GM18867 (cell line): ENCODE results near the gene TSPAN10.
A peak's percentile ranks its signal among the peaks of the same experiment; 100 is the strongest.

ENCODE experiments used
- ATAC-seq: cut with Tn5 transposase; IDR thresholded peaks from one replicate; pipeline ENCODE4 v1.9.1; 2021; ENCODE audit warnings: mild to moderate bottlenecking, moderate library complexity; ENCODE audit not compliant: unreplicated experiment

Gene TSPAN10

GRCh38 chr17:81631482-81631881, 5.5 kb upstream of the TSPAN10 start:
- no peak for ATAC-seq

DNA sequence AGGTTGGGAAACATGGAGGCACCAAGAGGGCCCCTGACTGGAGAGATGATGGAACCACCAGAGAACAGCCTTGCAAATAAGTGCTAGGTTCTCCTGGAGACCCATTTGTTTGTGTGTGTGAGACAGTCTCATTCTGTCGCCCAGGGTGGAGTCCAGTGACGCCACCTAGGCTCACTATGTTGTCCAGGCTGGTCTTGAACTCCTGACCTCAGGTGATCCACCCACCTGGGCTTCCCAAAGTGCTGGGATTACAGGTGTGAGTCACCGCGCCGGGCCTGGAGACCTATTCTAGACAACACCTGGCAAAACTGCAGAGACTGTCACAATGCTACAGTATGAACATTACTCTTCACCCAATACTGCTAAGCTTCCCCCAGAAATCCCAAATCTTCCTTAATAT, 1.6 kb upstream of the TSPAN10 start:
- no peak for ATAC-seq

DNA sequence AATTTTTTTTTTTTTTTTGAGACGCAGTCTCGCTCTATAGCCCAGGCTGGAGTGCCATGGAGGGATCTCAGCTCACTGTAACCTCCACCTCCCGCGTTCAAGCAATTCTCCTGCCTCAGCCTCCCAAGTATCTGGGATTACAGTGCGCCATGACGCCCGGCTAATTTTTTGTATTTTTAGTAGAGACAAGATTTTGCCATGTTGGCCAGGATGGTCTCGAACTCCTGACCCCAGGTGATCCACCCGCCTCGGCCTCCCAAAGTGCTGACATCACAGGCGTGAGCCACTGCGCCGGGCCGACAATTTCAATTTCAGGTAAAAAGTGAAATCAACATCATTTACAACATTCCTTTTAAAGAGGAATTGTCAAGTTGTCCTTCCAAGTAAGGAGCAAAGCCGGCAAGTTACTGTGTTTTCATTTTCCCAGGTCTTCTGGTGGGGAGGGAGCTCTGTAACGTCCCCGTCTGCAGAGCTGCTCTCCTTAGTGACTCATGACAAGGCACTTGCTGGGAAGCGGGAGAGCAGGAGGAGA, 957 bp upstream of the TSPAN10 start:
- ATAC-seq = peak; percentile 10

- ATAC-seq = no peak
Measured at GRCh38 chr17:81638683-81639082, 1.7 kb downstream of the TSPAN10 start.

DNA sequence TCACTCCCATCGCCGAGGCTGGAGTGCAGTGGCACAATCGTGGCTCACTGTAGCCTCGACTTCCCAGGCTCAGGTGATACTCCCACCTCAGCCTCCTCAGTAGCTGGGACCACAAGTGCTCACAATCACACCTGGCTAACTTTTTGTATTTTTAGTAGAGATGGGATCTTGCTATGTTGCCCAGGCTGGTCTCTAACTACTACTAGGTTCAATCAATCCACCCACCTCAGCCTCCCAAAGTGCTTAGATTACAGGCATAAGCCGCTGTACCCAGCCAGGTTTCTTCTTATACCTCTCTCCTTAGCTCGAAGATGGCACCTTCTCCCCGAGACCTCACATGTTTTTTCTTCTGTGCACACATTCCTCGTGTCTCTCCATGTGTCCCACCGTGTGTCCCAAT, 3.0 kb downstream of the TSPAN10 start:
- ATAC-seq = no peak

DNA sequence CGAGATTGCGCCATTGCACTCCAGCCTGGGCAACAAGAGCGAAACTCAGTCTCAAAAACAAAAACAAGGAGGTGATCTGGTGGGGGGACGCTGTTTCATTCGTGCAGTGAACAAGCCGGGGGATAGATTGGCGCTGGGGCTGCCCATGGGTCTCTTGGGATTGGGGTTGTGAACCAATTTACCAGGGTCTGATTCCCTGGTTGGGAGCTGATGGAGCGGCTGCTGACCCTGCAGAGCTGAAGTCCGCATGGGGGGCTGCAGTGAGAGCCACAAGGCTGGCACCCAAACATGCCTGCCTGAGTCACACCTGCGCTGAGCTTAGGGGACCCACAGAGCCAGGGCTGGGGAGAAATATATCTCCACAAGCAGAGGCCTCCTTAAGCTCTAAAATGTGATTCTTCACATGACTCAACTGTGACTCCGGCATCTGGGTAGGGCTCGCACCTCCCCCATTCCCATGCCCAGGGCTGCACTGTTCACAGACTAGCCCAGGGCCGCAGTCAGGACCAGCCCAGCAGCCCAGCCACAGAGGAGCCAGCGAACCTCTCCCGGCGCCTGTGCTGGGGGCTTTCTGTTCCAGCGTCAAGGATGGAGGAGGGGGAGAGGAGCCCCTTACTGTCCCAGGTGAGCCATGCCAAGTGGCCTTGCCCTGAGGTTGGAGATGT, 5.0 kb downstream of the TSPAN10 start:
- no peak for ATAC-seq

DNA sequence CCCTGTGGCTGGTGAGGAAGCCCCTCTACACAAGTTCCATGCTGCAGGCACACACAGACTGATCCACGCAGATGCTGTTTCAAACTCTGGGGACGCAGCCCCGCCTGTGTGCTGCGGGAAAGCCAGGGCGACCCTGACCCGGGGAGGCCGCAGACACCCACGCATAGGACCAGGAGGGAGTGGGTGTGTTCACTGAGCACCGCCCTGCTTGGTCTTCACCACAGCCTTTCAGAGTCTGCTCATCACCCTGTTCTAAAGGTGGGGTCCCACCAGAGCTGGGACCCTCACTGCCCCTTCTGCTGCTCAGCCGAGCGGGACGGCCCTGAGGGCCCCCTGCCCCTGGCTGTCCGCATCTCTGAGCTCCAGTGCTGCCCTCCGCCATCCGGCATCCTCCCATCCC, 7.5 kb downstream of the TSPAN10 start:
- no peak for ATAC-seq

- ATAC-seq = no peak
Measured at GRCh38 chr17:81644976-81645952, 8.3 kb downstream of the TSPAN10 start.

DNA sequence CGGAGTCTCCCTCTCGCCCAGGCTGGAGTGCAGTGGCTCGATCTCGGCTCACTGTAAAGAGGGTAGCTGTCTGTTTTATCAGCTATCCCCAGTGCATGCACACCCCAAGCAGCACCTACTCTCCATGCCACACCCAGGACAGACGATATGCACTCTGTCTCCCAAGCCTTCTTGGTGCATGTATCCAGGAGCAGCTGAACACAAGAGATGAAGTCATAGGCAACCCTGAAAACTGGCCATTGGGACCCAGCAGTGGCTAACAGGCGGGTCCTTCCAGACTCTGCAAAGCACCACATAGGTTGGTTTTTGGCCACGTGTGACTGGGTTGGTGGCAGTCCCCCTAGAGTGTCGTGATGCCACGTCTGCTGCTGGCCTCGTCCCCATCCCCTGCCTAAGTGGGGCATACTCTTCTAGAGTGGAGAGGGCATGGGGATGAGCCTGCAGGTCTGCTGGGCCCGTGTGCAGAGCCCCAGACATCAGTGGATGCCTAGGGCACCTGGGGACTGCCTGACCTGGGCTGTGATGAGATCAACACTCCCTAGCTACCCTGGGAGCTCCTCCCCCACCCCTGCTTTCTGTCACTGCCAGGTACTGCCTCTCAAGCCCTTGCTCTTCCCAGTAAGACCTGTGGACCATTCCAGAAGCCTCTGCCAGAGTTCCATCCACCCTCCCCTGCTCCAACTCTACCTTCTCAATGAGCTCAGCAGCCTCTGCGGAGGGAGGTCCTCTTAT, 10.0 kb downstream of the TSPAN10 start:
- ATAC-seq = no peak

GRCh38 chr17:81647640-81648012, 10.6 kb downstream of the TSPAN10 start:
- ATAC-seq = no peak

DNA sequence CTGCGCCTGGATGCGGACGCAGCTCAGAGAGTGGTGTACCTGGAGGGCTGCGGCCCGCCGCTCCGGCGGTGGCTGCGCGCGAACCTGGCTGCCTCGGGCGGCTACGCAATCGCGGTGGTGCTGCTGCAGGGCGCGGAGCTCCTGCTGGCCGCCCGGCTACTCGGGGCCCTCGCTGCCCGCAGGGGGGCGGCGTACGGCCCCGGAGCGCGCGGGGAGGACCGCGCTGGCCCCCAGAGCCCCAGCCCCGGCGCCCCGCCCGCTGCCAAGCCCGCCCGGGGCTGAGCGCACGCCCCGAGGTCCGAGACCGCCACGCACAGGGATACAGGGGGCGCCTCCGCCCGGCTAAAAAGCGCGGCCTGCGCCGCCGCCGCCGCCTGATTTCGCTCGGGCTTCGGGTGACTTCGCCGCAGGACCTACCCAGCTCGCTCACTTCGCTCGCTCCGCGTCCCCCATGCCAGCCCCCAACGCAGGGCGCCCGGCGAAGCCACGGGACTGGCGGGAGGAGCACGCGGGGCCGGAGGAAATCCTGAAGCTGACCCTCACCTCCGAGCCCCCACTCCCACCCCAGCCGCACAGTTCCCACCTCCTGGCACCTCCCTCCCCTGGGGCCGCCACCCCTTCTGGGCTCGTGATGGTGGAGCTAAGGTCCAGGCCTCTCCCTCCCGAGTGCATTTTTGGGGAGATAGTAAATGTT, 11.2 kb downstream of the TSPAN10 start:
- ATAC-seq = no peak

DNA sequence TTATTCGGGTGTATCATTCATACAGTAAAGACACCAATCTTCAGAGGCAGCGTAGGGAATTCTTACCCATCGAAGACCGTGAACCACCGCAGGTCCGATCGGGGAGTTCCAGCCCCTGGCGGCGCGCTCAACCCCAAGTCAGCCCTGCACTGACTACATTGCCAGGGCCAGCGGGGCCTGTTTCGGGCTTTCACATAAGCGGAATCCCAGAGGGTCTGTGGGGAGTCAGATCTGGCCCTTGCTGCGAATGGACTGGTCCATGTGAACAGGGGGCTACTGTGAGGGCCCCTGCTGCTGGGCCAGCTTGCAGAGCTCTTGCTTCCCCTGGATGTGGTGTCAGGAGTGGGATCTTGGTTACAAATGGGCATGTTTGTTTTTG, 11.7 kb downstream of the TSPAN10 start:
- no peak for ATAC-seq

DNA sequence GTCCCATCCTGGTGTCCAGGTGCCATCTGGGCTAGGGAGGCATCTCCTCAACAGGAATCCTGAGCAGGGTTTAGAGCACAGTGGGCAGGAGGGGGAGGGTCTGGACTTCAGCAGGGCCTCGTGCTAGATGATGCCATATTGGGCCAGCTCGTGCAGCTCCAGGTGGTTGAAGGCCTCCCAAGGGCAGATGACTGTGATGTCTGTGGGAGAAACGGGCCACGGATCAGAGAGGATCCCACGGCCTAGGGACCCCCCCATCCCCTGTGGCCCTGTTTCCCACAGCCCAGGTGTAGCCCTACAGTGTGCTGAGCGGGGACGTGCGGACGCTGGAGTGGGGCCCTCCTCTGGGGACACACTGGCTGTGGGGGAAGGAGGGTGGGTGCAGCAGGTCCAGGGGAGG, 14.0 kb downstream of the TSPAN10 start:
- ATAC-seq = no peak

DNA sequence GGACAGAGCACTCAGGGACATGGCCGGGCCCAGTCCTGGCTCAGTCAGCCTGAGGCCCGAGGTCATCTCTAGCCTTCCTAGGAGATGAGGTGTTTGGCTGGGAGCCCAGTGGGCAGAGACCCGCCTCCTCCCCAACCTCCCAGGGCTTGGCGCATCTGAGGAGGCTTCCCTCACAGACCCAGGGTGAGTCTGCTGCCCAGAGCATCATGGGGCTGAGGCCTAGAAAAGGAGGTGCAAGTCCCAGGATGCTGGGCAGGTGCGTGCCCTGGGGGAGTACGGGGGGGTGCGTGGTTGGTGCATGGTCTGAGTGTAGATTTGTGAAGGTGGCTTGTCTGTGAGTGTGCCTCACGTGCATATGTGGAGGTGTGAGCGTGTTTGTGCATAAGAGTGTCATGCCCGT, 14.7 kb downstream of the TSPAN10 start:
- no peak for ATAC-seq

- ATAC-seq = no peak
Measured at GRCh38 chr17:81652906-81653771, 16.1 kb downstream of the TSPAN10 start.

- ATAC-seq = no peak
Measured at GRCh38 chr17:81655378-81656117, 18.6 kb downstream of the TSPAN10 start.

DNA sequence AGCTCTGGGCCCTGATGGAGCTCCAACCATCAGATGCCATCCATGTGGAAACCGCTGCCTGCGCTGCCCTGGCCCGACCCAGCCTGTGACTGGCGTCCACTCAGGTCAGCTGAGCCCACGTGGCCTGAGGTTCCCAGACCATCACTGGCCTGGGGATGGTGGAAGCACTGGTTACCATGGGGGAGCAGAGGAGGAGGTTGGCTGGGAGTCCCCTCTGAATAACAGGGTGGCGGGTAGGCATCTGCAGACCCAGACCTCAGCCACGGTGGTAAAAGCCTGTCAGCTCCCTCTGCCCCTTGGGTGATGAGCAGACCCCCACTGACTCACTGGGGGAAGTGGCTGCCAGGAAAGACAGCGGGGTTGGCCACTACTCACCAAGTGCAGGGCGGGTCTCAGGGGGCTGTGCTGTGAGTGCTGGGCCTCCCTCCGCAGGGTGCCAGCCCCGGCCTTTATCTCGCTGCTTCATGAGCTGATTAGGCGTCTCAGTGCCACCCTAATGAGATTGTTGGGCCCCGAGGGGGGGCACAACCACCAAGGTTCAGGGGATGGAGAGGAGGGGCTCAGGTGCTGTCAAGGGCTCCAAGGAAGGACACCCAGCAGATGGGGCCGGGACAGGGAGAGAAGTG, 19.2 kb downstream of the TSPAN10 start, which contains the start of gene PDE6G:
Gene PDE6G, minus strand, starts transcription at position 425 of the 626 bp plus-strand sequence. CDS start 3,237 bp downstream, outside the sequence.
- no peak for ATAC-seq

DNA sequence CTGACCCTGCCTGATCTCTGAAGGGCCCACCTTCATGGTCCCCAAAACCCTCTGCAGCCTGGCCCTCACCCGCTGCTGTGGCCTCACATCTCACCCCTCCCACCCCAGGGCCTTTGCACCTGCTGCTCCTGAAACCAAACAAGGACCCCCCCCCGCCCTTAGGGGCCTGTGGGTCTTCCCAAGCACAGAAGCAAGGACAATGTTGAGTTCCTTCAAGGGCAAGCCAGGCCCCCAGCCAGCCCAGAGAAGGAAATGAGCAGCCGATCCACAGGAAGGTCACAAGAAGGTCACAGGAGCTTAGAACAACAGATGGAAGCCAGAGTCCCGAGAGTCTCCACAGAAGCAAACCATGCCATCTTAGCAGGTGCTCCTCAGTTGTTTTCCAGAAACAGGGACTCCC, 19.8 kb downstream of the TSPAN10 start:
- no peak for ATAC-seq

DNA sequence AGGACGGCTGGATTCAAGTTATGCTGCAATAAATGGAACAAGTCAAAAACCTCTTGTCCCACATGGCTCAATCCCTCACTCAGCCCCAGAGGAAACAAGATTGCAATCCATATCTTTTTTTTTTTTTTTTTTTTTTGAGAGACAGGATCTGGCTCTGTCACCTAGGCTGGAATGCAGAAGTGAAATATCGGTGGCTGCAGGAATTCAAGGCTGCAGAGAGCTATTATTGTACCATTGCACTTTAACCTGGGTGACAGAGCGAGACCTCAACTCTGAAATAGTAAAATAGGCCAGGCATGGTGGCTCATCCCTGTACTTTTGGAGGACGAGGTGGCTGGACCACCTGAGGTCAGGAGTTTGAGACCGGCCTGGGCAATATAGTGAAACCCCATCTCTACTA, 22.0 kb downstream of the TSPAN10 start:
- ATAC-seq = no peak
